GM12865 (cell line): ENCODE data around the gene SATB1.
"Not testable (repeated sequence)": the region's sequence is repeated elsewhere in the genome, so short reads cannot be mapped to it uniquely, and the experiment has no call there.

ENCODE experiments used
- DNase-seq: peaks from one replicate; pipeline ENCODE4 v3.0.0; 2010; ENCODE audit warnings: low read depth
- H3K4me3 ChIP-seq: 2 replicates; pipeline ENCODE4 v1.5.1; 2011; ENCODE audit warnings: mild to moderate bottlenecking, low read depth, low read length, control low read depth
- TF ChIP-seq, protein P1 (sequence below): IDR thresholded peaks from 2 replicates; pipeline ENCODE4 v1.5.1; 2011; ENCODE audit warnings: low read length, control low read depth, low read depth, inconsistent platforms; ENCODE audit not compliant: insufficient read depth; ENCODE audit errors: missing control alignments

Gene SATB1

DNA sequence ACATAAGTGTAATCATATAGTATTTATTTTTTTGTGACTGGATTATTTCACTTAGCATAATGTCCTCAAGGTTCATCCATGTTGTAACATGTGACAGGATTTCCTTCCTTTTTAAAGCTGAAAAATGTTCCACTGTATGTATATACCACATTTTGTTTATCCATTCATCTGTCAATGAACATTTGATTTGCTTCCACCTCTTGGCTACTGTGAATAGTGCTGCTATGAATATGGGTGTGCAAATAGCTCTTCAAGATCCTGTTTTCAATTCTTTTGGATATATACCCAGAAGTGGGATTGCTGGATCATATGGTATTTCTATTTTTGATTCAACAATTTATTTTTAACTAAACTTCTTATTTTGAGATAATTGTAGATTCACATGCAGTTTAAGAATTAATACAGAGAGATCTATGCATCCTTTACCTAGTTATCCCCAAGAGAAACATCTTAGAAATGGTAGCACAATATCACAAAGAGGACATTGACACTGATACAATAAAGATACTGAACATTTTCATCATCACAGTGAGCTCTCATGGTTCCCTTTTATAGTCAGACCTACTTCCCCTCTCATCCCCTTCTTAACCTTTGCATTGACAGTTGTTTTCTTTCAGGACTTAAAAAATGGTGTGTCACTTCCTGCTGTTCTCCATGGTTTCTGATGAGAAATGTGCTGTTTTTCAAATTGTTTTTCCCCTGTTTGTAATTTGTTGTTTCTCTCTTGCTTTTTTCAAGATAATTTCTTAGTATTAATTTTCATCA lies 90.1 kb downstream of the SATB1 start:
- DNase-seq: no peak
- H3K4me3 ChIP-seq: no peak overlapping the region
- TF ChIP-seq, protein P1, sequence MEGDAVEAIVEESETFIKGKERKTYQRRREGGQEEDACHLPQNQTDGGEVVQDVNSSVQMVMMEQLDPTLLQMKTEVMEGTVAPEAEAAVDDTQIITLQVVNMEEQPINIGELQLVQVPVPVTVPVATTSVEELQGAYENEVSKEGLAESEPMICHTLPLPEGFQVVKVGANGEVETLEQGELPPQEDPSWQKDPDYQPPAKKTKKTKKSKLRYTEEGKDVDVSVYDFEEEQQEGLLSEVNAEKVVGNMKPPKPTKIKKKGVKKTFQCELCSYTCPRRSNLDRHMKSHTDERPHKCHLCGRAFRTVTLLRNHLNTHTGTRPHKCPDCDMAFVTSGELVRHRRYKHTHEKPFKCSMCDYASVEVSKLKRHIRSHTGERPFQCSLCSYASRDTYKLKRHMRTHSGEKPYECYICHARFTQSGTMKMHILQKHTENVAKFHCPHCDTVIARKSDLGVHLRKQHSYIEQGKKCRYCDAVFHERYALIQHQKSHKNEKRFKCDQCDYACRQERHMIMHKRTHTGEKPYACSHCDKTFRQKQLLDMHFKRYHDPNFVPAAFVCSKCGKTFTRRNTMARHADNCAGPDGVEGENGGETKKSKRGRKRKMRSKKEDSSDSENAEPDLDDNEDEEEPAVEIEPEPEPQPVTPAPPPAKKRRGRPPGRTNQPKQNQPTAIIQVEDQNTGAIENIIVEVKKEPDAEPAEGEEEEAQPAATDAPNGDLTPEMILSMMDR: no peak

DNA sequence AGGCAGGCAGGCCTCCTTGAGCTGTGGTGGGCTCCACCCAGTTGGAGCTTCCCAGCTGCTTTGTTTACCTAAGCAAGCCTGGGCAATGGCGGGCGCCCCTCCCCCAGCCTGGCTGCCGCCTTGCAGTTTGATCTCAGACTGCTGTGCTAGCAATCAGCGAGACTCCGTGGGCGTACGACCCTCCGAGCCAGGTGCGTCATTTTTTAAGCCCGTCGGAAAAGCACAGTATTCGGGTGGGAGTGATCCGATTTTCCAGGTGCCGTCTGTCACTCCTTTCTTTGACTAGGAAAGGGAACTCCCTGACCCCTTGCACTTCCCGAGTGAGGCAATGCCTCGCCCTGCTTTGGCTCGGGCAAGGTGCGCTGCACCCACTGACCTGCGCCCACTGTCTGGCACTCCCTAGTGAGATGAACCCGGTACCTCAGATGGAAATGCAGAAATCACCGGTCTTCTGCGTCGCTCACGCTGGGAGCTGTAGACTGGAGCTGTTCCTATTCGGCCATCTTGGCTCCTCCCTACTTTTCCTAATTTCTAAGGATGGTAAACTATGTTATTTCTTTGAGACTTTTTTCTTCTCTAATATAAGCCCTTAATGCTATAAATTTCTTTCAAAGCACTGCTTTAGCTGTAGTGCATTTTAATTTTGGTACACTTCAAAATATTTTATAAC lies 94.2 kb downstream of the SATB1 start:
- DNase-seq, H3K4me3 ChIP-seq: not testable (repeated sequence)

DNA sequence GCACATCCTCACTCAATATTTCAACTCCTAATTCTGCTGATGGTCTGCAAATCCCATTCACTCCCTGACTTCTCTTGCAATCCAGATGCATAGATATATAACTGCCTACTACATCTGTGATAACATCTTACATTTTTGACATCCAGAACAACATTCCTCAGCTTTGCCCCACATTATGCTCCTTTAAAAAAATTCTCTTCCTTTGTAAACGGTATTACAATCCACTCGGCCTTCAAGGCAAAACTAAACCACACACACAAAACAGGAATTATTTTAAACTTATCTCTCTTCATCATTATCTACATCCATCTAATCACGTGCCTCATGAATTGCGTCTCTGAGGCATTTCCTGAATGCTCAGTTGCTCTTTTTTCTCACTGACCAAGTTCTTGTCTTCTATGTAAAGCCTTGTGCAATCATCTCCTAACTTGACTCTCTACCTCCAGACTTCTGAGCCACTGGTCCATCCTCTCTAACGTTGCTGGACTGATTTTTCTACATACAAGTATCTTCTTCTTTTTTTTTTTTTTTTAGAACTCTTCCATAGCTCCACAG lies 117.0 kb downstream of the SATB1 start:
- H3K4me3 ChIP-seq: no peak overlapping the region
- TF ChIP-seq, protein P1: no peak
- DNase-seq: no peak

DNA sequence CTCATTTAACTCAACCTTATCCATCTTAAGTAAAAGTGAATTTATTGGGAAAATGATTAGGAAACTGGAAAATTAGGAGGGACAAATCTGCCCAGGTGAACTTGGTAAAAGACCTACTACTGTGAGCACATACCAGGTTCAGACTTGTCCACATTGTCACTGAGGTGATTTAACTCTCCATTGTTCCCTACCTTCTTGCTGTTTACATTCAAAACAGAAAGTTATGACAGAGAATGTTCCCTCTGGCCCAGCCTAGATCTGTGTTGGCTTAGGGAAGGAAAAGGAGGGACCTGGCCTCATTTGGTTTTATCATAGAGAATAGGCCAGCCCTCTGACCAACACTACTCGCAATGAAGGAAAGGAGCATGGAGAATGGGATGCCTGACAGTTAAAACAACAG lies 117.6 kb downstream of the SATB1 start:
- H3K4me3 ChIP-seq: no peak overlapping the region
- no peak for DNase-seq
- TF ChIP-seq, protein P1: no peak

DNA sequence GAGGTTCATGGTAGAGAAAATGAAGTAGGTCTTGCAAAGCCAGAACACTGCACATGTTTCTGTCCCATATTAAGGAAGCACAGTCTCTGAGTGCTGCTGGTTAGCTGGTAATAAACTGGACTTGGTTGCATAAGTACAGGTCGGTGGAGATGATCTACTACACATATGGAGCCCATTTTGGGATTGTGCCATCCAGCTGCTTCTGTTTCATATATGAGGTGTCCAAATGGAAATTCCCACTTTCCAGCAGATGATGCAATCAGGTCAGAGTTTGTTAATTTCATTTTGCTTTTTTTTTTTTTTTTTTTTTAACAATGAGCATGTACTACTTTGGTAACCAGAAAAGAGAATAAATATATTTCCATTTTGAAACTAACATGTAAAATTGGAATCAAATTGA lies 122.6 kb downstream of the SATB1 start:
- no peak overlapping the region for H3K4me3 ChIP-seq
- DNase-seq: no peak
- TF ChIP-seq, protein P1: no peak

DNA sequence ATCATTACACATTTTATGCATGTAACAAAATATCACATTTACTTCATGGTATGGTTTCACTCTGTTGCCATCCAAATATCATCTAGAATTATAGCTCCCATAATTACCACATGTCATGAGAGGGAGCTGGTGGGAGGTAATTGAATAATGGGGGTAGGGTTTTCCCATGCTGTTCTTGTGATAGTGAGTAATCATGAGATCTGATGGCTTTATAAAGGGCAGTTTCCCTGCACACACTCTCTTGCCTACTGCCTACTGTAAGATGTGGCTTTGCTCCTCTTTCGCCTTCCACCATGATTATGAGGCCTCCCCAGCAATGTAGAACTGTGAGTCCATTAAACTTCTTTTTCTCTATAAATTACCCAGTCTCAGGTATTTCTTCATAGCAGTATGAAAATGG lies 123.4 kb downstream of the SATB1 start:
- no peak overlapping the region for H3K4me3 ChIP-seq
- TF ChIP-seq, protein P1: no peak
- DNase-seq: no peak

DNA sequence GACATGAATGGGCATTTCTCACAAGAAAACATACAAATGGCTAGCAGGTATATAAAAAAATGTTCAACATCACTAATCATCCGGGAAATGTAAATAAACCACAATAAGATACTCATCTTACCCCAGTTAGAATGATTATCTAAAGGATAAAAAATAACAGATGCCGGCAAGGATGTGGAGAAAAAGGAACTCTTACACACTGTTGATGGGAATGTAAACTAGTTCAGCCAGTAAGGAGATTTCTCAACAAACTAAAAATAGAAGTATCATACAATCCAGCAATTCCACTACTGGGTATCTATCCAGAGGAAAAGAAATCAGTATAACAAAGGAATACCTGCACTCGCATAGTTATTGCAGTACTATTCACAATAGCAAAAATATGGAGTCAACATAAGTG lies 124.2 kb downstream of the SATB1 start:
- H3K4me3 ChIP-seq: no peak overlapping the region
- TF ChIP-seq, protein P1: no peak
- DNase-seq: no peak
